HepG2 (cell line): ENCODE data around the gene IL26. TPM values are rescaled to one million over a fixed set of nuclear protein-coding genes. Genes with fewer than 3 reads are reported as not detected.
A peak's percentile ranks its signal among the peaks of the same experiment; 100 is the strongest.

ENCODE experiments used
- ATAC-seq: fragments of 200-7000 bp; cut with Tn5 transposase; 3 replicates; pipeline ENCODE4 v1.9.1; 2020; ENCODE audit warnings: mild to moderate bottlenecking, moderate library complexity
- BruUV-seq: library from RNA; stranded (reverse); fragments of 400-500 nt; replicated peaks from 2 replicates; lab custom pipeline; 2021; lab: Mats Ljungman, UMichigan
- CTCF ChIA-PET: fragments of 300-600 bp; formaldehyde crosslinking; extraction: SDS; loops from one replicate; lab custom pipeline; 2021; ENCODE audit warnings: low total read pairs, inconsistent platforms, low intra/inter-chr PET ratio; lab: Yijun Ruan, JAX
- POLR2A ChIA-PET: fragments of 350-600 bp; sonication (Branson Sonifier 250); formaldehyde crosslinking; loops from one replicate; lab custom pipeline; 2020; ENCODE audit warnings: antibody characterized with exemption, inconsistent platforms; lab: Yijun Ruan, JAX
- DNase-seq: peaks from one replicate; pipeline ENCODE4 v3.0.0-alpha.2; 2015; ENCODE audit warnings: low spot score
- FAIRE-seq: peaks from 3 replicates; lab custom pipeline; 2011; peaks lifted over from hg19 to GRCh38; lab: Jason Lieb, UNC
- H2AFZ ChIP-seq: one replicate; pipeline ENCODE4 v1.6.1; 2011; ENCODE audit warnings: low read length, inconsistent platforms
- H3K27ac ChIP-seq: fragments of 300-600 bp; 3 replicates; pipeline ENCODE4 v1.8.0; 2011; ENCODE audit warnings: mixed run types, mild to moderate bottlenecking, mixed read lengths, low read length, inconsistent platforms; ENCODE audit not compliant: insufficient read depth; ENCODE audit errors: extremely low read length
- H3K27me3 ChIP-seq, 2 experiments: fragments of 200-600 bp in 1 of 2; 2 replicates in 1 of 2; 3 replicates in 1 of 2; pipeline versions ENCODE4 v1.6.0 to v1.8.0; 2011; ENCODE audit warnings: low read length in 2 of 2, mild to moderate bottlenecking in 2 of 2, moderate library complexity in 2 of 2, inconsistent platforms in 1 of 2; ENCODE audit not compliant: insufficient read depth in 2 of 2, control insufficient read depth in 1 of 2
- H3K36me3 ChIP-seq, 2 experiments: fragments of 200-600 bp in 1 of 2; replicated peaks in 1 of 2; 2 replicates in 1 of 2; 3 replicates in 1 of 2; pipeline versions ENCODE4 v1.5.1 to v1.8.0; 2011; ENCODE audit warnings: low read length in 2 of 2, inconsistent platforms in 1 of 2; ENCODE audit not compliant: insufficient read depth in 2 of 2, control insufficient read depth in 1 of 2
- H3K4me1 ChIP-seq: 2 replicates; pipeline ENCODE4 v1.5.1; 2012; ENCODE audit warnings: low read length, inconsistent platforms; ENCODE audit not compliant: insufficient read depth
- H3K4me2 ChIP-seq: 2 replicates; pipeline ENCODE4 v1.6.0; 2011; ENCODE audit warnings: low read depth, low read length, inconsistent platforms
- H3K4me3 ChIP-seq, 3 experiments: fragments of 200-600 bp in 1 of 3; sonication (generic), shearing (Covaris generic) in 1 of 3; replicated peaks in 1 of 3; 2 replicates each; pipeline ENCODE4 v1.5.1; 2011 to 2016; ENCODE audit warnings: low read length in 3 of 3, inconsistent platforms in 2 of 3, low read depth in 2 of 3, mild to moderate bottlenecking in 2 of 3, control low read depth in 1 of 3, mixed read lengths in 1 of 3; ENCODE audit not compliant: insufficient read depth in 1 of 3
- H3K79me2 ChIP-seq: one replicate; pipeline ENCODE4 v1.6.1; 2011; ENCODE audit warnings: low read length, inconsistent platforms; ENCODE audit not compliant: insufficient read depth
- H3K9ac ChIP-seq: 2 replicates; pipeline ENCODE4 v1.6.0; 2011; ENCODE audit warnings: mild to moderate bottlenecking, low read depth, low read length, inconsistent platforms; ENCODE audit not compliant: insufficient read depth
- H3K9me3 ChIP-seq: 2 replicates; pipeline ENCODE4 v1.5.1; 2012; ENCODE audit warnings: mild to moderate bottlenecking, low read length
- H4K20me1 ChIP-seq: 2 replicates; pipeline ENCODE4 v1.6.0; 2011; ENCODE audit warnings: inconsistent platforms, mild to moderate bottlenecking, low read length, moderate library complexity; ENCODE audit not compliant: insufficient read depth
- BRD4 ChIP-seq: sonication (generic); formaldehyde crosslinking; IDR thresholded peaks from 2 replicates; pipeline ENCODE4 v1.4.0; 2020; ENCODE audit warnings: missing genetic modification reagents
- CTCF ChIP-seq: sonication (generic); formaldehyde crosslinking; IDR thresholded peaks from 2 replicates; pipeline ENCODE4 v1.5.0; 2020; ENCODE audit warnings: mild to moderate bottlenecking, missing genetic modification reagents, moderate library complexity
- KDM1A ChIP-seq: IDR thresholded peaks from 2 replicates; pipeline ENCODE4 v1.6.1; 2016; ENCODE audit warnings: missing compliant biosample characterization
- SSRP1 ChIP-seq: IDR thresholded peaks from 2 replicates; pipeline ENCODE4 v1.6.1; 2016; ENCODE audit warnings: control low read depth
- TEAD2 ChIP-seq: sonication (generic); formaldehyde crosslinking; IDR thresholded peaks from 2 replicates; pipeline ENCODE4 v1.9.0; 2021; ENCODE audit warnings: missing genetic modification reagents
- ZKSCAN1 ChIP-seq: fragments of 150-350 bp; IDR thresholded peaks from 2 replicates; pipeline ENCODE4 v1.6.1; 2014; ENCODE audit warnings: low read length
- ZNF124 ChIP-seq: sonication (generic); formaldehyde crosslinking; IDR thresholded peaks from 2 replicates; pipeline ENCODE4 v1.4.0; 2020; ENCODE audit warnings: missing genetic modification reagents
- ZNF263 ChIP-seq: sonication (generic); formaldehyde crosslinking; IDR thresholded peaks from 2 replicates; pipeline ENCODE4 v1.4.0; 2020; ENCODE audit warnings: missing genetic modification reagents
- ZNF331 ChIP-seq: sonication (generic); formaldehyde crosslinking; IDR thresholded peaks from 2 replicates; pipeline ENCODE4 v1.4.0; 2020; ENCODE audit warnings: missing genetic modification reagents
- WGBS: methylation state at CpG from one replicate; pipeline ENCODE4 v1.1.6; 2017; ENCODE audit warnings: low lambda C conversion rate; 5-methylcytosine and 5-hydroxymethylcytosine counted together
- in situ Hi-C: cut with HindIII; loops from 2 replicates; pipeline ENCODE4 v1.10.0; 2017; ENCODE audit warnings: low pct_unique_long_range_greater_than_20kb; ENCODE audit not compliant: extremely low pct_ligation_motif_present
- intact Hi-C: fragments of 100-400 bp; cut with micrococcal nuclease; formaldehyde crosslinking; loops from one replicate; pipeline ENCODE4 v1.10.0; 2022; ENCODE audit not compliant: unreplicated experiment
- polyA plus RNA-seq, 8 experiments: library from polyadenylated mRNA; depleted of rRNA in 3 of 8; stranded (reverse) in 7 of 8; unstranded in 1 of 8; fragments of >200 nt; fragmentation: Illumina TruSeq in 4 of 8; extraction: Trizol in 4 of 8; gene quantifications; 2 replicates each; pipeline versions ENCODE4 v1.2.1 to v1.2.3, GENCODE V29; 2011 to 2016; ENCODE audit warnings: low read depth in 4 of 8, missing spikeins in 1 of 8, mixed read lengths in 1 of 8; ENCODE audit not compliant: insufficient read depth in 1 of 8
- total RNA-seq, 5 experiments: library from RNA; depleted of rRNA; stranded (reverse); fragments of >200 nt; fragmentation: Illumina TruSeq; extraction: Trizol; gene quantifications; 2 replicates each; pipeline ENCODE4 v1.2.3, GENCODE V29; 2016; ENCODE audit warnings: low read depth in 1 of 5

The IL26 gene
- total and polyA plus RNA-seq, 2 of the 13 experiments (the other 11 are each of a cell fraction or from before 2014, with no cell fraction given) = not detected

- H3K4me3 ChIP-seq = no peak overlapping the region
- H3K4me2 ChIP-seq = no peak overlapping the region
- H2AFZ ChIP-seq = no peak overlapping the region
- ATAC-seq (no peak), FAIRE-seq (no peak), DNase-seq (no peak)
- H3K9ac ChIP-seq = no peak overlapping the region
- TF ChIP-seq ZNF263 = no peak
- TF ChIP-seq SSRP1 (CRISPR knock-in tag) = no peak
- TF ChIP-seq KDM1A (CRISPR knock-in tag) = no peak
- TF ChIP-seq BRD4 (CRISPR knock-in tag) = no peak
- TF ChIP-seq ZKSCAN1 = no peak
- peak; percentile 18; the same call in 1 of the 2 replicates for TF ChIP-seq CTCF
- H3K4me1 ChIP-seq = no peaks in the 10 kb centered on the region
- no peaks in the 10 kb centered on the region for H3K9me3 ChIP-seq
- ChIA-PET POLR2A (no interaction called here), CTCF (no interaction called here)
- H4K20me1 ChIP-seq = no peaks in the 10 kb centered on the region
- H3K27ac ChIP-seq = no peak overlapping the region
- no TSS peak for BruUV-seq
- H3K27me3 ChIP-seq = no peaks in the 10 kb centered on the region
- in situ Hi-C loops (no loop called here), intact Hi-C loops (no loop called here)
- no peaks in the 10 kb centered on the region for H3K36me3 ChIP-seq
- 39% methylated on average over 2 of the region's 2 CpGs for WGBS
- H3K79me2 ChIP-seq = no peaks in the 10 kb centered on the region
Observed at GRCh38 chr12:68158432-68158831, 67.2 kb downstream of the IL26 start.

- Histone ChIP-seq H3K4me1 (no peaks in the 10 kb centered on the region), H3K4me3 (no peak overlapping the region), H2AFZ (peak overlapping the region; percentile 18), H3K27me3 (no peaks in the 10 kb centered on the region; a peak in 1 of 5 replicates), H3K79me2 (no peaks in the 10 kb centered on the region), H3K27ac (no peak overlapping the region), H3K9ac (no peak overlapping the region), H4K20me1 (no peaks in the 10 kb centered on the region), H3K36me3 (no peaks in the 10 kb centered on the region), H3K4me2 (no peak overlapping the region), H3K9me3 (no peaks in the 10 kb centered on the region)
- CTCF ChIA-PET = no interaction called here
- FAIRE-seq (no peak), DNase-seq (no peak), ATAC-seq (no peak)
- BruUV-seq = no TSS peak
- WGBS = 14% methylated on average over 4 of the region's 4 CpGs
- intact Hi-C loops = no loop called here
- TF ChIP-seq ZNF331 (CRISPR knock-in tag) (no peak), ZNF124 (CRISPR knock-in tag) (no peak), TEAD2 (CRISPR knock-in tag) (no peak)
- in situ Hi-C loops = no loop called here
- POLR2A ChIA-PET = no interaction called here
Observed at GRCh38 chr12:68157380-68157779, 68.2 kb downstream of the IL26 start.
